B cell (primary cell): ENCODE measurements around the gene USH2A. TPM values are rescaled to one million over a fixed set of nuclear protein-coding genes. Genes with fewer than 3 reads are reported as not detected.

Experiments
- ATAC-seq: fragments of 200-7000 bp; cut with Tn5 transposase; one replicate; pipeline ENCODE4 v1.10.0; 2021; ENCODE audit warnings: low read depth, mild to moderate bottlenecking, moderate number of reproducible peaks, moderate library complexity
- CTCF ChIA-PET: fragments of 350-600 bp; sonication (Branson Sonifier 250); formaldehyde crosslinking; loops from one replicate; lab custom pipeline; 2021; ENCODE audit warnings: antibody characterized with exemption, inconsistent platforms; lab: Charles Lee
- POLR2A ChIA-PET: fragments of 350-600 bp; sonication (Branson Sonifier 250); formaldehyde crosslinking; loops from one replicate; lab custom pipeline; 2021; ENCODE audit warnings: antibody characterized with exemption; lab: Charles Lee
- DNase-seq: peaks from one replicate; pipeline ENCODE4 v3.0.0; 2013
- H2AFZ ChIP-seq: 2 replicates; pipeline ENCODE4 v1.6.1; 2012; ENCODE audit warnings: mild to moderate bottlenecking, low read depth, low read length; ENCODE audit not compliant: insufficient read depth, poor library complexity, severe bottlenecking
- H3K27ac ChIP-seq, 2 donors: 1 replicate in 1 of 2; 2 replicates in 1 of 2; pipeline ENCODE4 v1.5.1; 2012 to 2013; ENCODE audit warnings: low read length in 2 of 2, mild to moderate bottlenecking in 2 of 2, moderate library complexity in 1 of 2
- H3K27me3 ChIP-seq, 4 experiments: fragments of 200-600 bp in 1 of 4; sonication (generic) in 1 of 4; replicated peaks in 1 of 4; 1 replicate in 2 of 4; 2 replicates in 2 of 4; pipeline versions ENCODE4 v1.6.1 to v1.7.0; 2013 to 2016; ENCODE audit warnings: low read length in 3 of 4, mild to moderate bottlenecking in 2 of 4, mixed read lengths in 1 of 4, moderate library complexity in 1 of 4; ENCODE audit not compliant: insufficient read depth in 4 of 4, control insufficient read depth in 3 of 4; ENCODE audit errors: control extremely low read depth in 1 of 4
- H3K36me3 ChIP-seq, 2 experiments: replicated peaks in 1 of 2; 1 replicate in 1 of 2; 2 replicates in 1 of 2; pipeline versions ENCODE4 v1.6.1 to v1.7.1; 2013; ENCODE audit warnings: low read length in 1 of 2; ENCODE audit not compliant: insufficient read depth in 2 of 2, control insufficient read depth in 1 of 2; ENCODE audit errors: control extremely low read depth in 1 of 2, extremely low read depth in 1 of 2
- H3K4me1 ChIP-seq, 2 donors: fragments of 200-600 bp in 1 of 2; sonication (generic) in 1 of 2; 1 replicate in 1 of 2; 2 replicates in 1 of 2; pipeline versions ENCODE4 v1.5.1 to v1.6.1; 2013 to 2017; ENCODE audit warnings: low read length in 2 of 2; ENCODE audit not compliant: control insufficient read depth in 2 of 2, insufficient read depth in 2 of 2
- H3K4me2 ChIP-seq: replicated peaks from 2 replicates; pipeline ENCODE3; 2012; ENCODE audit warnings: mild to moderate bottlenecking, low read depth, low read length; ENCODE audit not compliant: poor library complexity, severe bottlenecking
- H3K4me3 ChIP-seq, 5 experiments: fragments of 200-600 bp in 1 of 5; sonication (generic) in 1 of 5; 1 replicate in 3 of 5; 2 replicates in 2 of 5; pipeline versions ENCODE4 v1.5.1 to v1.7.0; 2011 to 2016; ENCODE audit warnings: low read length in 4 of 5, mild to moderate bottlenecking in 4 of 5, low read depth in 2 of 5, control low read depth in 1 of 5, moderate library complexity in 1 of 5; ENCODE audit not compliant: insufficient read depth in 1 of 5; ENCODE audit errors: control extremely low read depth in 1 of 5, extremely low read depth in 1 of 5
- H3K79me2 ChIP-seq: fragments of 200-600 bp; sonication (generic); one replicate; pipeline ENCODE4 v1.6.0; 2016; ENCODE audit warnings: low read length; ENCODE audit not compliant: control insufficient read depth, insufficient read depth
- H3K9ac ChIP-seq: fragments of 200-600 bp; sonication (generic); 2 replicates; pipeline ENCODE4 v1.6.1; 2017; ENCODE audit warnings: mild to moderate bottlenecking, low read length, moderate library complexity
- H3K9me3 ChIP-seq, 3 donors: one replicate each; pipeline versions ENCODE4 v1.6.1 to v1.7.1; 2013; ENCODE audit warnings: low read length in 2 of 3; ENCODE audit not compliant: control insufficient read depth in 2 of 3, insufficient read depth in 1 of 3; ENCODE audit errors: control extremely low read depth in 1 of 3
- H4K20me1 ChIP-seq: 2 replicates; pipeline ENCODE4 v1.6.0; 2012; ENCODE audit warnings: mild to moderate bottlenecking, low read length; ENCODE audit not compliant: insufficient read depth, control insufficient read depth, poor library complexity, severe bottlenecking
- H3K27ac Mint-ChIP-seq: one replicate; pipeline ENCODE4 v1.8.0; 2021; ENCODE audit warnings: mixed read lengths
- H3K27me3 Mint-ChIP-seq: one replicate; pipeline ENCODE4 v1.8.0; 2021; ENCODE audit warnings: mixed read lengths
- H3K4me1 Mint-ChIP-seq: one replicate; pipeline ENCODE4 v1.8.0; 2021; ENCODE audit warnings: mixed read lengths
- H3K4me3 Mint-ChIP-seq: one replicate; pipeline ENCODE4 v1.8.0; 2021; ENCODE audit warnings: mixed read lengths
- H3K9me3 Mint-ChIP-seq: one replicate; pipeline ENCODE4 v1.8.0; 2022; ENCODE audit warnings: mixed read lengths; ENCODE audit not compliant: insufficient read depth
- CTCF ChIP-seq: fragments of 200-600 bp; IDR thresholded peaks from one replicate; pipeline ENCODE4 v1.8.0; 2022; ENCODE audit warnings: antibody characterized with exemption, mild to moderate bottlenecking
- EZH2 ChIP-seq: IDR thresholded peaks from 2 replicates; pipeline ENCODE4 v1.6.1; 2012; ENCODE audit warnings: borderline replicate concordance, low read depth, mild to moderate bottlenecking, moderate library complexity, low read length; ENCODE audit not compliant: insufficient read depth, poor library complexity, severe bottlenecking
- WGBS: methylation state at CpG from one replicate; pipeline ENCODE4 v1.1.5; 2013; ENCODE audit warnings: missing lambda C conversion rate; ENCODE audit not compliant: insufficient coverage; 5-methylcytosine and 5-hydroxymethylcytosine counted together
- intact Hi-C: fragments of 100-400 bp; cut with micrococcal nuclease; formaldehyde crosslinking; loops from one replicate; pipeline ENCODE4 v1.10.0; 2022
- polyA plus RNA-seq: library from polyadenylated mRNA; depleted of rRNA; stranded (reverse); fragments of >200 nt; gene quantifications from 2 replicates; pipeline ENCODE4 v1.2.3, GENCODE V29; 2012
- total RNA-seq, 2 donors: library from RNA; stranded (reverse); fragments of 120-200 nt in 1 of 2; gene quantifications; 1 replicate in 1 of 2; 2 replicates in 1 of 2; pipeline versions ENCODE4 v1.2.3 to v1.2.4, GENCODE V29; 2013 to 2022

USH2A gene
- total and polyA plus RNA-seq, 2 donors (not counting 1 experiment from before 2014, with no cell fraction given) = 0.01 TPM; not detected in 1

GRCh38 chr1:215780139-215780538 lies 643.1 kb downstream of the USH2A start:
- no peak overlapping the region for H3K4me3 Mint-ChIP-seq
- H3K9me3 Mint-ChIP-seq = no peaks in the 10 kb centered on the region
- Histone ChIP-seq H3K9ac (no peak overlapping the region), H2AFZ (no peak overlapping the region), H3K27me3 (no peaks in the 10 kb centered on the region), H3K9me3 (no peaks in the 10 kb centered on the region), H3K36me3 (no peaks in the 10 kb centered on the region), H3K4me1 (no peaks in the 10 kb centered on the region), H3K4me3 (no peak overlapping the region), H4K20me1 (no peaks in the 10 kb centered on the region), H3K79me2 (no peaks in the 10 kb centered on the region), H3K4me2 (no peak overlapping the region), H3K27ac (no peak overlapping the region)
- no peaks in the 10 kb centered on the region for H3K4me1 Mint-ChIP-seq
- DNase-seq (no peak), ATAC-seq (no peak)
- TF ChIP-seq CTCF = no peak
- no peak for TF ChIP-seq EZH2
- ChIA-PET CTCF (no interaction called here), POLR2A (no interaction called here)
- H3K27ac Mint-ChIP-seq = no peak overlapping the region
- no peaks in the 10 kb centered on the region for H3K27me3 Mint-ChIP-seq
- WGBS = 80% methylated on average over 1 of the region's 2 CpGs
- intact Hi-C loops = no loop called here

DNA sequence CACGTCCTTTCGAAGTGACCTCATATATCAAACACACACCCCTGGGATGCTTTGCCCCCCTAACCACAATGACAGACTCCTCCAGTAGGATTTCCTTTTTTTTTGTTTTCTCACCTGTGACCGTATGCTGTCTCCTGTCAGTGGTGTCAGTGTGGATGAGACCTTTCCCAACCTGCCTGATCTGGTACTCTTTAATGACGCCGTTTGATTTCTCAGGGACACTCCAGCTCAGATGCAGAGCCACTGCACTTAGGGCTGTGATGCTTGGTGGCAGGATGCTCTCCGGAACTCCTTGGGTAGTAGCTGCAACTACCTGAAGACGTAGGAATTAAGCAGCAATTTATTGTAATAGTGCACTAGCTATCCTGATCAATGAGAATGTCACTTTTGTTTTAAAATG lies 643.5 kb downstream of the USH2A start:
- Histone ChIP-seq H3K9me3 (no peaks in the 10 kb centered on the region), H3K36me3 (no peaks in the 10 kb centered on the region)
- intact Hi-C loops = no loop called here

More for the DNA sequence above, 643.5 kb downstream of the USH2A start:
- H3K4me2 ChIP-seq = no peak overlapping the region
- no peak overlapping the region for H2AFZ ChIP-seq
- POLR2A ChIA-PET = no interaction called here
- H3K27me3 Mint-ChIP-seq = no peaks in the 10 kb centered on the region
- CTCF ChIA-PET = no interaction called here
- H3K27me3 ChIP-seq = no peaks in the 10 kb centered on the region
- H3K27ac Mint-ChIP-seq = no peak overlapping the region
- no peaks in the 10 kb centered on the region for H3K9me3 Mint-ChIP-seq
- WGBS = 84% methylated on average over 4 of the region's 7 CpGs
- TF ChIP-seq CTCF (no peak), EZH2 (no peak)
- DNase-seq (no peak), ATAC-seq (no peak)
- H3K79me2 ChIP-seq = no peaks in the 10 kb centered on the region
- H3K4me3 ChIP-seq = no peak overlapping the region
- H3K27ac ChIP-seq = no peak overlapping the region
- H4K20me1 ChIP-seq = no peaks in the 10 kb centered on the region
- no peak overlapping the region for H3K9ac ChIP-seq
- H3K4me1 ChIP-seq = no peaks in the 10 kb centered on the region
- H3K4me3 Mint-ChIP-seq = no peak overlapping the region
- no peaks in the 10 kb centered on the region for H3K4me1 Mint-ChIP-seq
